Skeletal muscle tissue (tissue), 4 donors: ENCODE results near the gene KLHL5. TPM values are rescaled to one million over a fixed set of nuclear protein-coding genes. Genes with fewer than 3 reads are reported as not detected.
"Not testable (repeated sequence)": the region's sequence is repeated elsewhere in the genome, so short reads cannot be mapped to it uniquely, and the experiment has no call there.

Experiments used
- H3K27ac ChIP-seq: one replicate; pipeline ENCODE4 v1.7.0; 2013; ENCODE audit warnings: mild to moderate bottlenecking, low read depth, low read length, inconsistent platforms
- H3K27me3 ChIP-seq, 3 donors: one replicate each; pipeline ENCODE4 v1.7.0; 2013; ENCODE audit warnings: low read length in 3 of 3; ENCODE audit not compliant: control insufficient read depth in 3 of 3, insufficient read depth in 3 of 3
- H3K36me3 ChIP-seq, 3 donors: one replicate each; pipeline ENCODE4 v1.7.0; 2013; ENCODE audit warnings: low read length in 3 of 3; ENCODE audit not compliant: control insufficient read depth in 3 of 3, insufficient read depth in 3 of 3
- H3K4me1 ChIP-seq, 3 donors: one replicate each; pipeline ENCODE4 v1.7.0; 2013; ENCODE audit warnings: low read length in 3 of 3, mild to moderate bottlenecking in 3 of 3; ENCODE audit not compliant: control insufficient read depth in 3 of 3, insufficient read depth in 3 of 3
- H3K4me3 ChIP-seq, 3 donors: one replicate each; pipeline ENCODE4 v1.7.0; 2013; ENCODE audit warnings: low read length in 3 of 3
- H3K9ac ChIP-seq, 3 donors: one replicate each; pipeline ENCODE4 v1.7.0; 2013; ENCODE audit warnings: low read length in 3 of 3, mild to moderate bottlenecking in 3 of 3, moderate library complexity in 2 of 3, low read depth in 1 of 3
- H3K9me3 ChIP-seq, 3 donors: one replicate each; pipeline ENCODE4 v1.7.0; 2013; ENCODE audit warnings: low read length in 3 of 3; ENCODE audit not compliant: control insufficient read depth in 3 of 3
- total RNA-seq: library from RNA; depleted of rRNA; stranded (reverse); fragments of >200 nt; gene quantifications from one replicate; pipeline ENCODE4 v1.2.3, GENCODE V29; 2014
- donor health status: Osteomylitis.

The KLHL5 gene
- total RNA-seq, 1 donor from 2014 or later, result 15.1 TPM

- H3K36me3 ChIP-seq, result no peaks in the 10 kb centered on the region
- H3K27ac ChIP-seq, result no peak overlapping the region
- H3K27me3 ChIP-seq, result no peaks in the 10 kb centered on the region
- H3K4me3 ChIP-seq, result no peak overlapping the region
- no peaks in the 10 kb centered on the region for H3K9me3 ChIP-seq
- H3K9ac ChIP-seq, result no peak overlapping the region
- H3K4me1 ChIP-seq, result no peaks in the 10 kb centered on the region
These were observed 63.6 kb downstream of the KLHL5 start for GRCh38 chr4:39125600-39125985.

GRCh38 chr4:39126256-39127095, 64.4 kb downstream of the KLHL5 start:
- no peak overlapping the region for H3K9ac ChIP-seq
- H3K9me3 ChIP-seq, result no peaks in the 10 kb centered on the region
- no peaks in the 10 kb centered on the region for H3K27me3 ChIP-seq
- no peak overlapping the region for H3K4me3 ChIP-seq
- no peaks in the 10 kb centered on the region for H3K4me1 ChIP-seq
- no peaks in the 10 kb centered on the region for H3K36me3 ChIP-seq
- H3K27ac ChIP-seq, result no peak overlapping the region

GRCh38 chr4:39133623-39134022, 71.6 kb downstream of the KLHL5 start:
- H3K9ac ChIP-seq, result no peak overlapping the region
- H3K27ac ChIP-seq, result no peak overlapping the region
- peaks cover 0 to 4% (median 2%) of the 10 kb centered on the region in 3 donors for H3K4me1 ChIP-seq
- H3K27me3 ChIP-seq, result no peaks in the 10 kb centered on the region
- H3K36me3 ChIP-seq, result no peaks in the 10 kb centered on the region
- no peaks in the 10 kb centered on the region for H3K9me3 ChIP-seq
- H3K4me3 ChIP-seq, result no peak overlapping the region

- Histone ChIP-seq H3K36me3 (no peaks in the 10 kb centered on the region), H3K9ac (peak overlapping the region in 1 of 3 donors; percentile 51), H3K4me3 (peak overlapping the region in 2 of 3 donors; percentile 17 to 30), H3K4me1 (peaks cover 0 to 4% (median 2%) of the 10 kb centered on the region in 3 donors), H3K9me3 (no peaks in the 10 kb centered on the region), H3K27ac (no peak overlapping the region), H3K27me3 (no peaks in the 10 kb centered on the region)
These were observed 72.8 kb downstream of the KLHL5 start for GRCh38 chr4:39134683-39135306.

DNA sequence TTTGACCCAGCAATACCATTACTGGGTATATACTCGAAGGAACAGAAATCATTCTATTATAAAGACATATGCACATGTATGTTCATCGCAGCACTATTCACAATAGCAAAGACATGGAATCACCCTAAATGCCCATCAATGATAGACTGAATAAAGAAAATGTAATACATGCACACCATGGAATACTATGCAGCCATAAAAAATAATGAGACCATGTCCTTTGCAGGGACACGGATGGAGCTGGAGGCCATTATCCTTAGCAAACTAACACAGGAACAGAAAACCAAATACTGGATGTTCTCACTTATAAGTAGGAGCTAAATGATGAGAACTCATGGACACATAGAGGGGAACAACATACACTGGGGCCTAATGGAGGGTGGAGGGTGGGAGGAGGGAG, 76.2 kb downstream of the KLHL5 start:
- H3K27me3 ChIP-seq, H3K4me1 ChIP-seq, H3K36me3 ChIP-seq, H3K27ac ChIP-seq, H3K9me3 ChIP-seq, H3K9ac ChIP-seq, H3K4me3 ChIP-seq: not testable (repeated sequence)

- Histone ChIP-seq H3K36me3 (no peaks in the 10 kb centered on the region), H3K4me3 (no peak overlapping the region), H3K9me3 (no peaks in the 10 kb centered on the region), H3K27me3 (no peaks in the 10 kb centered on the region), H3K4me1 (no peaks in the 10 kb centered on the region), H3K27ac (no peak overlapping the region), H3K9ac (no peak overlapping the region)
These were observed 84.2 kb downstream of the KLHL5 start for GRCh38 chr4:39146211-39146610.

GRCh38 chr4:39154009-39154408, 92.0 kb downstream of the KLHL5 start:
- no peak overlapping the region for H3K4me3 ChIP-seq
- H3K36me3 ChIP-seq, result no peaks in the 10 kb centered on the region
- no peaks in the 10 kb centered on the region for H3K9me3 ChIP-seq
- no peak overlapping the region for H3K27ac ChIP-seq
- no peaks in the 10 kb centered on the region for H3K27me3 ChIP-seq
- H3K9ac ChIP-seq, result no peak overlapping the region
- H3K4me1 ChIP-seq, result no peaks in the 10 kb centered on the region

DNA sequence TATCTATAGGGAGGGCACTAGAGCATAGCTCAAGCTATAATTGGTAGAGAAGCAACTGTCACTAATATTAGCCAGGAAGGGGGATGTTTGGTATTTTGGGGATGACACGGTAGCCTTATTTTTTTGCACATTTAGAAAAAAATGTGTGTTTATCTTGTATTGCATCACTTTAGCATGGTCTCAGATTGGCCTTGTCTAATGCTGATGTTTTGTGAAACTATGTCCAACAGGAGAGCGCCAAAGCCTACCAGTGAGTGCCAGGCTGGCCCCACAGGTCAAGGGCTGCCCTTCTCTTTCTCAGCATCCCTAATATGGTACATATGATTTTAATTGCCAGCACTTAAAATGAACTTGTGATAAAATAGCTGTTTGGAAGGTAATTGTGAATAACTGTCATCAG, 95.5 kb downstream of the KLHL5 start:
- no peaks in the 10 kb centered on the region for H3K9me3 ChIP-seq
- H3K4me1 ChIP-seq, result no peaks in the 10 kb centered on the region
- H3K27ac ChIP-seq, result no peak overlapping the region
- H3K27me3 ChIP-seq, result no peaks in the 10 kb centered on the region
- no peak overlapping the region for H3K4me3 ChIP-seq
- H3K36me3 ChIP-seq, result no peaks in the 10 kb centered on the region
- no peak overlapping the region for H3K9ac ChIP-seq

DNA sequence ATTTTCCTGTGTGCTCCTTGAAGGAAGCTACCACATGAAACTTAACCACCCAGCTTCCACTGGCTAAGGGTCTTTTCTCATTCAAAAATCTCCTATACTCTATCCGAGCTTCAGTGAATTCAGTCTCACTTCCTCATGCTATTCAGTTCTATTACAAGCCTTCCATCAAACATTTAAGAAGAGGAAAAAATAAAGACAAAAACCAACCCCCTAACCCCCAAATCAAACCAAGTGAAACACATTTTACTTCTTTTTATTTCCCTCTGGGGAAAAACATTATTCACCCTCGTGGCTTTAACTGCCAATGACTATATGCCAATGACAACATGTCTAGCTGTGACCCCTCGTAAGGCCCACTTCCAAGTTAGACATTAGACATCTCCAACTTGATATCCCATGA, 104.1 kb downstream of the KLHL5 start:
- Histone ChIP-seq H3K4me1 (no peaks in the 10 kb centered on the region), H3K36me3 (no peaks in the 10 kb centered on the region), H3K4me3 (no peak overlapping the region), H3K27ac (no peak overlapping the region), H3K27me3 (no peaks in the 10 kb centered on the region), H3K9ac (no peak overlapping the region), H3K9me3 (no peaks in the 10 kb centered on the region)

- Histone ChIP-seq H3K4me3 (no peak overlapping the region), H3K27ac (no peak overlapping the region), H3K4me1 (no peaks in the 10 kb centered on the region), H3K36me3 (no peaks in the 10 kb centered on the region), H3K9me3 (no peaks in the 10 kb centered on the region), H3K27me3 (no peaks in the 10 kb centered on the region), H3K9ac (no peak overlapping the region)
These were observed 104.6 kb downstream of the KLHL5 start for GRCh38 chr4:39166669-39167068.
